GM12892 (cell line): ENCODE data around the gene DPYSL3.

Experiments
- POLR2A ChIP-seq: IDR thresholded peaks from 2 replicates; pipeline ENCODE4 v1.6.1; 2011; ENCODE audit warnings: low read depth, low read length, control low read depth
- TAF1 ChIP-seq: IDR thresholded peaks from 2 replicates; pipeline ENCODE4 v1.6.1; 2011; ENCODE audit warnings: low read depth, mild to moderate bottlenecking, control low read depth, low read length, borderline replicate concordance

GRCh38 chr5:147482706-147483180 lies 27.1 kb downstream of the DPYSL3 start:
- no peak for TF ChIP-seq POLR2A
- no peak for TF ChIP-seq TAF1
